K562 (cell line): Measurements from ENCODE around the gene SPNS1. TPM values are rescaled to one million over a fixed set of nuclear protein-coding genes. Genes with fewer than 3 reads are reported as not detected.

Experiments used
- FIP1L1 ChIP-seq: fragments of 200-400 bp; formaldehyde crosslinking; IDR thresholded peaks from 2 replicates; pipeline ENCODE4 v1.6.1; 2018; ENCODE audit warnings: mild to moderate bottlenecking, low read depth, low read length; ENCODE audit not compliant: poor library complexity, severe bottlenecking
- FOSL1 ChIP-seq: fragments of 200-800 bp; sonication (Bioruptor generic); conservative IDR thresholded peaks from 2 replicates; pipeline ENCODE4 v1.6.1; 2016; ENCODE audit warnings: missing genetic modification characterization, missing compliant biosample characterization
- GABPB2 ChIP-seq: fragments of 250-450 bp; sonication (Bioruptor Pico); conservative IDR thresholded peaks from 2 replicates; pipeline ENCODE4 v1.5.1; 2021; ENCODE audit warnings: mild to moderate bottlenecking
- GATAD2B ChIP-seq: fragments of 450-650 bp; IDR thresholded peaks from 2 replicates; pipeline ENCODE4 v1.6.1; 2017; ENCODE audit warnings: mild to moderate bottlenecking, borderline replicate concordance
- MAZ ChIP-seq, 2 experiments: fragments of 450-650 bp in 1 of 2; sonication (generic) in 1 of 2; formaldehyde crosslinking; IDR thresholded peaks in 1 of 2; conservative IDR thresholded peaks in 1 of 2; 2 replicates each; pipeline versions ENCODE4 v1.4.0 to v1.5.0; 2020; ENCODE audit warnings: mild to moderate bottlenecking in 1 of 2, missing genetic modification reagents in 1 of 2
- NEUROD1 ChIP-seq: fragments of 150-350 bp; IDR thresholded peaks from 2 replicates; pipeline ENCODE4 v1.6.1; 2014; ENCODE audit warnings: borderline replicate concordance, low read length, low read depth; ENCODE audit not compliant: partially characterized antibody
- NFRKB ChIP-seq: fragments of 450-650 bp; IDR thresholded peaks from 2 replicates; pipeline ENCODE4 v1.6.1; 2016; ENCODE audit warnings: low read depth
- NRF1 ChIP-seq, 2 experiments: fragments of 450-650 bp; IDR thresholded peaks in 1 of 2; conservative IDR thresholded peaks in 1 of 2; 2 replicates each; pipeline ENCODE4 v1.6.1; 2014; ENCODE audit warnings: mild to moderate bottlenecking in 2 of 2
- NUFIP1 ChIP-seq: fragments of 450-650 bp; IDR thresholded peaks from 2 replicates; pipeline ENCODE4 v1.6.1; 2018; ENCODE audit not compliant: partially characterized antibody
- RHOXF2B ChIP-seq: fragments of 250-450 bp; sonication (Bioruptor Pico); conservative IDR thresholded peaks from 2 replicates; pipeline ENCODE4 v1.5.1; 2021
- ZNF197 ChIP-seq: fragments of 200-800 bp; sonication (Bioruptor generic); IDR thresholded peaks from 2 replicates; pipeline ENCODE4 v1.6.1; 2016; ENCODE audit warnings: low read depth, missing genetic modification characterization, missing compliant biosample characterization
- ZNF76 ChIP-seq: fragments of 250-450 bp; sonication (Bioruptor Pico); IDR thresholded peaks from 2 replicates; pipeline ENCODE4 v1.4.0; 2020; ENCODE audit warnings: mild to moderate bottlenecking, moderate library complexity, borderline replicate concordance
- polyA plus RNA-seq, 8 experiments: library from polyadenylated mRNA; depleted of rRNA in 4 of 8; stranded (reverse) in 5 of 8; unstranded in 3 of 8; fragments of >200 nt; fragmentation: Nextera tagmentation in 2 of 8; fragmentation: Illumina TruSeq in 1 of 8; extraction: Ambion mirVana in 2 of 8; extraction: Trizol in 1 of 8; gene quantifications; 2 replicates each; pipeline versions ENCODE4 v1.2.1 to v1.2.3, GENCODE V29; 2011 to 2014; ENCODE audit warnings: inconsistent platforms in 1 of 8, missing spikeins in 1 of 8
- total RNA-seq, 7 experiments: library from RNA; depleted of rRNA in 6 of 7; stranded (reverse); fragments of >200 nt in 6 of 7; fragmentation: Illumina TruSeq in 2 of 7; extraction: Trizol in 2 of 7; gene quantifications; 2 replicates each; pipeline versions ENCODE4 v1.2.1 to v1.2.3, GENCODE V29; 2011 to 2021; ENCODE audit warnings: low replicate concordance in 1 of 7
- TF ChIP-seq, protein P1 (sequence below): fragments of 450-650 bp; IDR thresholded peaks from 2 replicates; pipeline ENCODE4 v1.6.1; 2017; ENCODE audit warnings: antibody characterized with exemption, mild to moderate bottlenecking
- TF ChIP-seq, protein P2 (sequence below), 2 experiments: fragments of 450-650 bp; IDR thresholded peaks; 2 replicates each; pipeline ENCODE4 v1.6.1; 2016; ENCODE audit warnings: mild to moderate bottlenecking in 2 of 2, borderline replicate concordance in 1 of 2, low read depth in 1 of 2, moderate library complexity in 1 of 2

The SPNS1 gene
- total and polyA plus RNA-seq, 9 of the 15 experiments (the other 6 are each of a cell fraction or from before 2014, with no cell fraction given): 0.58 to 64.9 (median 13.7) TPM

DNA sequence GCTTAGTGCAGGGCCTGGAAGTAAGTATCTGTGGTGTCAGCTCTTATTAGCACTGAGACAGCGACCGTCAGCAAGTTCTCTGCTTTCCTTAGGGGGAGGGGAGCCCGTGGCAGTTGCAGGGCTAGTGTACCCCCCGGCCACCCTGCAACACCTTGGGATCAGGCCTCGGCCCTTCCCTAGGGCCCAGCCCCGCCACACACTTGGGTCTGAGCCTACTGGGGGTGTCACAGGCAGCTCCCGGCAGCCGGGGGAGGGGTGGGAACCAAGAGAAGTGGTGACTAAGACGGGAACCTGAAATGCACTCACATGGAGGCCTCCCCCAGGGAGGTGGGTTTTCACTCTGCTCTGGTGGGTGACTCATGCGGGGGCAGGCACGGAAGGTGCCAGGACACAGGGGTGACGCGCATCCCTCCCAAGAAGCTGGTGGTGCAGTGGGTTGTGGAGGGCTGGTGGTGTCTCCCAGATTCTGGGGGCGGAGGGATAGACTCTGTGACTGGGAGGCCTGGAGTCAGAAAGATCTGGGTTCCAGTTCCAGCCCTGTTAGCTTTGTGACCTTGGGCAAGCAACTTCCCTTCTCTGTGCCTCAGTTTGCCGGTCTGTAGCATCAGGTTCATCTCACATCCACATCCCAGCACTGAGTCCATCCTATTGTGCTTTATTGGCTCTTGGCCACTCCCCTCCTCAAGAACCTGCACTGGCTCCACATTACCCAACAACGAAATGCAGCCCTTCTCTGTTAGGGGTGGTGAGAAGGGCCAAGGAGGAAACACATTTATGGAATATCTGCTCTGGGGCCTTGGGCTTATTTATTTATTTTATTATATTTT lies 54.8 kb downstream of the SPNS1 start (continued):
- TF ChIP-seq ZNF76 (CRISPR knock-in tag) (no peak), NRF1 (conservative IDR thresholded peaks at IDR 0.05 in 1 of 2, IDR thresholded peaks at IDR 0.05 in 1 of 2) (peak in 1 of 2 experiments; percentile 28; a peak in 1 of 4 replicates), GATAD2B (peak; percentile 82; the same call in 1 of the 2 replicates), GABPB2 (CRISPR knock-in tag) (no peak), RHOXF2B (CRISPR knock-in tag) (no peak), NEUROD1 (peak; percentile 90), FIP1L1 (no peak), MAZ (CRISPR knock-in tag; conservative IDR thresholded peaks at IDR 0.05 in 1 of 2, IDR thresholded peaks at IDR 0.05 in 1 of 2) (no peak; a peak in 2 of 4 replicates), ZNF197 (no peak), NUFIP1 (no peak), NFRKB (peak; percentile 57; the same call in 1 of the 2 replicates), FOSL1 (tag) (peak; percentile 96)
- TF ChIP-seq, protein P1, sequence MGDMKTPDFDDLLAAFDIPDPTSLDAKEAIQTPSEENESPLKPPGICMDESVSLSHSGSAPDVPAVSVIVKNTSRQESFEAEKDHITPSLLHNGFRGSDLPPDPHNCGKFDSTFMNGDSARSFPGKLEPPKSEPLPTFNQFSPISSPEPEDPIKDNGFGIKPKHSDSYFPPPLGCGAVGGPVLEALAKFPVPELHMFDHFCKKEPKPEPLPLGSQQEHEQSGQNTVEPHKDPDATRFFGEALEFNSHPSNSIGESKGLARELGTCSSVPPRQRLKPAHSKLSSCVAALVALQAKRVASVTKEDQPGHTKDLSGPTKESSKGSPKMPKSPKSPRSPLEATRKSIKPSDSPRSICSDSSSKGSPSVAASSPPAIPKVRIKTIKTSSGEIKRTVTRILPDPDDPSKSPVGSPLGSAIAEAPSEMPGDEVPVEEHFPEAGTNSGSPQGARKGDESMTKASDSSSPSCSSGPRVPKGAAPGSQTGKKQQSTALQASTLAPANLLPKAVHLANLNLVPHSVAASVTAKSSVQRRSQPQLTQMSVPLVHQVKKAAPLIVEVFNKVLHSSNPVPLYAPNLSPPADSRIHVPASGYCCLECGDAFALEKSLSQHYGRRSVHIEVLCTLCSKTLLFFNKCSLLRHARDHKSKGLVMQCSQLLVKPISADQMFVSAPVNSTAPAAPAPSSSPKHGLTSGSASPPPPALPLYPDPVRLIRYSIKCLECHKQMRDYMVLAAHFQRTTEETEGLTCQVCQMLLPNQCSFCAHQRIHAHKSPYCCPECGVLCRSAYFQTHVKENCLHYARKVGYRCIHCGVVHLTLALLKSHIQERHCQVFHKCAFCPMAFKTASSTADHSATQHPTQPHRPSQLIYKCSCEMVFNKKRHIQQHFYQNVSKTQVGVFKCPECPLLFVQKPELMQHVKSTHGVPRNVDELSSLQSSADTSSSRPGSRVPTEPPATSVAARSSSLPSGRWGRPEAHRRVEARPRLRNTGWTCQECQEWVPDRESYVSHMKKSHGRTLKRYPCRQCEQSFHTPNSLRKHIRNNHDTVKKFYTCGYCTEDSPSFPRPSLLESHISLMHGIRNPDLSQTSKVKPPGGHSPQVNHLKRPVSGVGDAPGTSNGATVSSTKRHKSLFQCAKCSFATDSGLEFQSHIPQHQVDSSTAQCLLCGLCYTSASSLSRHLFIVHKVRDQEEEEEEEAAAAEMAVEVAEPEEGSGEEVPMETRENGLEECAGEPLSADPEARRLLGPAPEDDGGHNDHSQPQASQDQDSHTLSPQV: peak; percentile 68
- TF ChIP-seq, protein P2, sequence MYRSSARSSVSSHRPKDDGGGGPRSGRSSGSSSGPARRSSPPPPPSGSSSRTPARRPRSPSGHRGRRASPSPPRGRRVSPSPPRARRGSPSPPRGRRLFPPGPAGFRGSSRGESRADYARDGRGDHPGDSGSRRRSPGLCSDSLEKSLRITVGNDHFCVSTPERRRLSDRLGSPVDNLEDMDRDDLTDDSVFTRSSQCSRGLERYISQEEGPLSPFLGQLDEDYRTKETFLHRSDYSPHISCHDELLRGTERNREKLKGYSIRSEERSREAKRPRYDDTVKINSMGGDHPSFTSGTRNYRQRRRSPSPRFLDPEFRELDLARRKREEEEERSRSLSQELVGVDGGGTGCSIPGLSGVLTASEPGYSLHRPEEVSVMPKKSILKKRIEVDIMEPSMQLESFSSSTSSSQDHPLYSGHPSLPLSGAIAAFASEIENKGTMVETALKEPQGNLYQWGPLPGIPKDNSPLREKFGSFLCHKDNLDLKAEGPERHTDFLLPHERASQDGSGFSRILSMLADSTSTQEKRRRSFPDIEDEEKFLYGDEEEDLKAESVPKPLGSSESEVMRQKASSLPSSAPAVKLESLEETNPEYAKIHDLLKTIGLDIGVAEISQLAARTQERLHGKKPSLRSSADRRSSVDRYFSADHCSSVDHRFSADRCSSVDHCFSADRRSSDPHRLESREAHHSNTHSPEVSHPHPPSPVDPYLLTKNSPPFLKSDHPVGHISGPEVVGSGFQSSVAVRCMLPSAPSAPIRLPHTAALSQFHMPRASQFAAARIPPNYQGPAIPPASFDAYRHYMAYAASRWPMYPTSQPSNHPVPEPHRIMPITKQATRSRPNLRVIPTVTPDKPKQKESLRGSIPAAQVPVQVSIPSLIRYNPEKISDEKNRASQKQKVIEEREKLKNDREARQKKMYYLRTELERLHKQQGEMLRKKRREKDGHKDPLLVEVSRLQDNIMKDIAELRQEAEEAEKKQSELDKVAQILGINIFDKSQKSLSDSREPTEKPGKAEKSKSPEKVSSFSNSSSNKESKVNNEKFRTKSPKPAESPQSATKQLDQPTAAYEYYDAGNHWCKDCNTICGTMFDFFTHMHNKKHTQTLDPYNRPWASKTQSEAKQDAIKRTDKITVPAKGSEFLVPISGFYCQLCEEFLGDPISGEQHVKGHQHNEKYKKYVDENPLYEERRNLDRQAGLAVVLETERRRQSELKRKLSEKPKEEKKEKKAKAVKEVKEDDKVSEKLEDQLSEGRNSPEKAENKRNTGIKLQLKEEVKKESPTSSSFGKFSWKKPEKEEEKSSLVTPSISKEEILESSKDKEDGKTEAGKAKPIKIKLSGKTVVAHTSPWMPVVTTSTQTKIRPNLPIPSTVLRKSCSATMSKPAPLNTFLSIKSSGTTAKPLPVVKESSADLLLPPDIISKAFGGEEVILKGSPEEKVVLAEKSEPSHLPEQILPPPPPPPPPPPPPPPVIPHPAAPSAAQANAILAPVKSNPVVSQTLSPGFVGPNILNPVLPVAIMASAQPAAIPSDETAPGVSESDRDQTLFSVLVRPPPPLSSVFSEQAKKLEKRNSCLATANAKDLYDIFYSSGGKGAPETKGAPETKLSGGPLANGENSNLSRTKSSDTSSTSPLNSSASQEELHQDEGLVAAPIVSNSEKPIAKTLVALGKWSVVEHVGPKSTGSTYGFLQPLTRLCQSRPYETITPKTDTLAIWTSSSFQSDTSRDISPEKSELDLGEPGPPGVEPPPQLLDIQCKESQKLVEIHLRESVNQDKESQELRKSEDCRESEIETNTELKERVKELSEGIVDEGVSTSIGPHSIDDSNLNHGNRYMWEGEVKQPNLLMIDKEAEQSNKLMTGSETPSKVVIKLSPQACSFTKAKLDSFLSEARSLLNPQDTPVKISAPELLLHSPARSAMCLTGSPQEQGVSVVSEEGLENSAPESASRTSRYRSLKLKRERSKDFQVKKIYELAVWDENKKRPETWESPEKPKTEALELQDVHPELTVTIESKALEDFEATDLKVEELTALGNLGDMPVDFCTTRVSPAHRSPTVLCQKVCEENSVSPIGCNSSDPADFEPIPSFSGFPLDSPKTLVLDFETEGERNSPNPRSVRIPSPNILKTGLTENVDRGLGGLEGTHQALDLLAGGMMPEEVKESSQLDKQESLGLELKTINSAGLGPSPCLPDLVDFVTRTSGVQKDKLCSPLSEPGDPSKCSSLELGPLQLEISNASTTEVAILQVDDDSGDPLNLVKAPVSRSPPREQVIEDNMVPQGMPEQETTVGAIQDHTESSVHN (IDR thresholded peaks at IDR 0.05; ENCODE audit: borderline replicate concordance in 1 of 2, low read depth in 1 of 2): 0 out of 4 replicates have a peak, but pooled peaks of 1 of the 2 experiments have one; percentile 20
